ENCODE data around the gene RHOBTB3.

RHOBTB3 gene

DNA sequence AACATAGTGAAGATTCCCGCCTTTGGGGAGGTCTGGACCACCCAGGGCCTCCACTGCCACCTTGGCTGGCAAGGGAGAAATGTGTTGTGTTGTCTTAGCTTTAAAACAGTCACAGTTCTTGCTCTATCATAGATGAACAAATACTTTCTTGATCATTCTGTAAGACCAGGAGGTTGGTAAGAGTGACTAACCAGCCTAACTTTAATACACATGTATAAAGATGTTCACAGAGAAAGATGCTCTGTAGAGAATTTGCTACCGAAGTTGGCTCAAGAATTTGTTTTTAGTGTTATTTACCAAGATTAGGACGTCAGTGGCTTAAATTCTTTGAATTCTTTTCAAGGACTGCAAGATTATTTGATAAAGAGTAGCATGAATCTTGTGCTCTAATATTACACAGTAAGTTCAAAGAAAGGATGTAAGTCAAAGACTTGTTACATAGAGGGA lies 63.0 kb downstream of the RHOBTB3 start:
- H3K36me3 ChIP-seq (ENCODE audit: control insufficient read depth in 1 of 2, insufficient read depth in 2 of 2, low read length in 2 of 2) = peaks cover 4 to 6% of the 10 kb centered on the region in 2 donors

DNA sequence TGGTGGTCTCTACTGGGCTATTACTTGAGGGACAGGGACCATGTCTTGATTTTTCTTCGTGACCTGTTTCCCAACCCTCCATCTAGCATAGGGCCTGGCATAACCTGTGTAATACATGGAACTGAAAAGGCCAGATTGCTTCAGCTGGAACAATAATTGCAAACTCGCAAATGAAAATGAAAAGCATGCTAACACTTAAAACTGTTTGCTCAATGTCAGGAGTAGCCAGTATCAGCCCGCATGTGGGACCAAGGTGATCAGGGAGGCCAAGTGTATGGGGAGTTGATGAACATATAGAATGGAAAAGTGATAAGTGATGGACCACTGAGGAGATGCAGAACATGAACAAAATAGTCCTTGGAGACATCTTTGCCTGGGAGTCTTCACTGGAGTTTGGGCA lies 66.2 kb downstream of the RHOBTB3 start:
- Histone ChIP-seq H3K27ac (ENCODE audit: low read length) (no peak overlapping the region), H3K27me3 (ENCODE audit: low read depth, low read length) (no peaks in the 10 kb centered on the region), H3K4me1 (ENCODE audit: control insufficient read depth in 1 of 2, insufficient read depth in 2 of 2, low read length in 2 of 2) (no peaks in the 10 kb centered on the region), H3K4me3 (ENCODE audit: low read depth in 1 of 2, low read length in 2 of 2) (no peak overlapping the region), H3K9me3 (ENCODE audit: control insufficient read depth in 1 of 2, low read length in 2 of 2) (no peaks in the 10 kb centered on the region), H3K36me3 (ENCODE audit: control insufficient read depth in 1 of 2, insufficient read depth in 2 of 2, low read length in 2 of 2) (no peaks in the 10 kb centered on the region)

More for the DNA sequence above, 63.0 kb downstream of the RHOBTB3 start:
- H3K4me3 ChIP-seq (ENCODE audit: low read depth in 1 of 2, low read length in 2 of 2) = no peak overlapping the region
- no peaks in the 10 kb centered on the region for H3K27me3 ChIP-seq (ENCODE audit: low read depth, low read length)
- no peaks in the 10 kb centered on the region for H3K9me3 ChIP-seq (ENCODE audit: control insufficient read depth in 1 of 2, low read length in 2 of 2)
- H3K27ac ChIP-seq (ENCODE audit: low read length) = no peak overlapping the region
- H3K4me1 ChIP-seq (ENCODE audit: control insufficient read depth in 1 of 2, insufficient read depth in 2 of 2, low read length in 2 of 2) = no peaks in the 10 kb centered on the region

DNA sequence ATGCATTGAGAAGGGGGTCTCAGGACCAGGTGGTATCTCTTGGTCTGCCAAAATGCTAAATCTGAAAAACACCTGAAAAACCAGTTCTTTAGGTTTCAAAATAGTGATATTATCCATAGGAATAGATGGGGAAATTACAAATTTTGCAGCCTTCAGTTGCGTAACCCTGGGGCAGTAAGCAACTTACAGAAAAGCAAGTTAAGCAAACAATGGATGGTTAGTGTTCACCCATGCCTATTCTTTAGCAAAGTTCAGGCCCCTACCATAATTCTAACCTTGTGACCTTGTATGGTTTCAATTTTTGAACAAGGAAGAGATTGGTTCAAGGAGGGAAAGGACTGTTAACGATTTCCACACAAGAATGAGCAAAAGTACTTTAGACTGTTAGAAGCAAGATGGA lies 66.9 kb downstream of the RHOBTB3 start:
- Histone ChIP-seq H3K4me3 (ENCODE audit: low read depth in 1 of 2, low read length in 2 of 2) (no peak overlapping the region), H3K27me3 (ENCODE audit: low read depth, low read length) (no peaks in the 10 kb centered on the region), H3K27ac (ENCODE audit: low read length) (no peak overlapping the region), H3K36me3 (ENCODE audit: control insufficient read depth in 1 of 2, insufficient read depth in 2 of 2, low read length in 2 of 2) (no peaks in the 10 kb centered on the region), H3K4me1 (ENCODE audit: control insufficient read depth in 1 of 2, insufficient read depth in 2 of 2, low read length in 2 of 2) (no peaks in the 10 kb centered on the region), H3K9me3 (ENCODE audit: control insufficient read depth in 1 of 2, low read length in 2 of 2) (no peaks in the 10 kb centered on the region)

DNA sequence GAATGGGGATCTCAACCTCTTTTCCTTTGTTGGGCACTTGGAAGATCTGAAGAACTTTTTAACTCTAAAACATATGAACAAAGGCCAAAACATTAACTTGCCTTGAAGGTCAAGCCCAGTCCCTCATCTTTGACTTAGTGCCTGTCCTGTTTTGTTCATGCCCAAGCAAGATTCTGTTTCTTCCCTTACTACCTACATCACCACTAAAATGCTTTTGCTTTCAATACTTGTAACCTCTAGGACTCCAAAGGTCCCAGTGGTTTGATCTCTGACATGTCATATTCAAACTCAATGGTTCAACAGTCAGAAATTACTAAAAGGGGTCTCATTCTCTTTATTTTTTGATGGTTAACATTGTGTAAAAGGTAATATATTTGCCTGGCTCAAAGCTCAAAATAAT lies 67.4 kb downstream of the RHOBTB3 start:
- H3K27me3 ChIP-seq (ENCODE audit: low read depth, low read length) = no peaks in the 10 kb centered on the region
- H3K4me3 ChIP-seq (ENCODE audit: low read depth in 1 of 2, low read length in 2 of 2) = no peak overlapping the region
- H3K27ac ChIP-seq (ENCODE audit: low read length) = no peak overlapping the region
- H3K9me3 ChIP-seq (ENCODE audit: control insufficient read depth in 1 of 2, low read length in 2 of 2) = no peaks in the 10 kb centered on the region
- no peaks in the 10 kb centered on the region for H3K36me3 ChIP-seq (ENCODE audit: control insufficient read depth in 1 of 2, insufficient read depth in 2 of 2, low read length in 2 of 2)
- no peaks in the 10 kb centered on the region for H3K4me1 ChIP-seq (ENCODE audit: control insufficient read depth in 1 of 2, insufficient read depth in 2 of 2, low read length in 2 of 2)

DNA sequence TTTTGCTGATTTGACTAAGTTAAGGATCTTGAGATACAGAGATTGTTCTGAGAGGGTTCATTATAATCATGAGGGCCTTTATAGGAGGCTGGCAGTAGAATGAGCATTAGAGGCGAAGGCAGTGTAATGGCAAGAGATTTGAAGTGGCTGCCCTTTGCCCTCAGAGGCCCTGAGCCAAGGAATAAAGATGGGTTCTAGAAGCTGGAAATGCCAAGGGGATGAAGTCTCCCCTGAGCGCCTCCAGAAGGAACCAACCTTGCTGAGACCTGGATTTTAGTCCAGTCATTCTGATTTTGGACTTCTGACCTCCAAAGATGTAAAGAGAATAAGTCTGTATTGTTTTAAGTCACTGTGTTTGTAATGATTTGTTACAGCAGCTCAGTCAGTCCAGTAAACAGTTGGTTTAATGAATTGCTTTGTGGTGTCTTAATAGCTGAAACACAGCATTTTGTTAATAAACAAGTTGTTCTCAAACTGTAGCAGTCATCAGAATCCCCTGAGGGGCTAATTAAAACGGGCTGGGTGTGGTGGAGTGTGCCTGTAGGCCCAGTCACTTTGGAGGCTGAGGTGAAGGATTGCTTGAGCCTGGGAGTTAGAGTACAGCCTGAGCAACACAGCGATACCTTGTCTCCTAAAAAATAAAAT lies 68.2 kb downstream of the RHOBTB3 start:
- Histone ChIP-seq H3K4me3 (ENCODE audit: low read depth in 1 of 2, low read length in 2 of 2) (no peak overlapping the region), H3K27me3 (ENCODE audit: low read depth, low read length) (no peaks in the 10 kb centered on the region), H3K9me3 (ENCODE audit: control insufficient read depth in 1 of 2, low read length in 2 of 2) (no peaks in the 10 kb centered on the region), H3K36me3 (ENCODE audit: control insufficient read depth in 1 of 2, insufficient read depth in 2 of 2, low read length in 2 of 2) (no peaks in the 10 kb centered on the region), H3K4me1 (ENCODE audit: control insufficient read depth in 1 of 2, insufficient read depth in 2 of 2, low read length in 2 of 2) (no peaks in the 10 kb centered on the region), H3K27ac (ENCODE audit: low read length) (no peak overlapping the region)

- Histone ChIP-seq H3K27me3 (ENCODE audit: low read depth, low read length) (no peaks in the 10 kb centered on the region), H3K4me3 (ENCODE audit: low read depth in 1 of 2, low read length in 2 of 2) (no peak overlapping the region), H3K36me3 (ENCODE audit: control insufficient read depth in 1 of 2, insufficient read depth in 2 of 2, low read length in 2 of 2) (no peaks in the 10 kb centered on the region), H3K27ac (ENCODE audit: low read length) (no peak overlapping the region), H3K4me1 (ENCODE audit: control insufficient read depth in 1 of 2, insufficient read depth in 2 of 2, low read length in 2 of 2) (no peaks in the 10 kb centered on the region), H3K9me3 (ENCODE audit: control insufficient read depth in 1 of 2, low read length in 2 of 2) (no peaks in the 10 kb centered on the region)
Observed at GRCh38 chr5:95800553-95800952, 69.4 kb downstream of the RHOBTB3 start.

DNA sequence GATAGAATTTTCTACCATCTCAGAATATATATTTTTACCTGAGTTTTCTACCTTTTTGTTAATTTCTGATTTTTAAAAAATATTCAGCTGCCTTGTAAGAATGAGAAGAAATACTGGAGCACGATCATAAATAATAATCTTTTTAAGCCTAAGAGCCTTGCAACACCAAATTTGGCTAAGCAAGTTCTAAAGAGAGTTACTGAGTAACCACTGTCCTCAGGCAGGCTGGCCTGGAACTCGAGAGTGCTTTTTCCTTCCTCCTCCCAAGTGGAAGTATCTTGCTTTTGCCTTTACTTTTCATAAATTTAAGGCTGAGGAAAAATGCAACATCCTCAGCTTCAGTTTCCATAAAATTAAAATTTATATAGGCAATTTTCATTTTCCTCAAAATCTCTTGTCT lies 70.4 kb downstream of the RHOBTB3 start:
- no peak overlapping the region for H3K4me3 ChIP-seq (ENCODE audit: low read depth in 1 of 2, low read length in 2 of 2)
- no peaks in the 10 kb centered on the region for H3K4me1 ChIP-seq (ENCODE audit: control insufficient read depth in 1 of 2, insufficient read depth in 2 of 2, low read length in 2 of 2)
- no peaks in the 10 kb centered on the region for H3K27me3 ChIP-seq (ENCODE audit: low read depth, low read length)
- no peaks in the 10 kb centered on the region for H3K9me3 ChIP-seq (ENCODE audit: control insufficient read depth in 1 of 2, low read length in 2 of 2)
- no peaks in the 10 kb centered on the region for H3K36me3 ChIP-seq (ENCODE audit: control insufficient read depth in 1 of 2, insufficient read depth in 2 of 2, low read length in 2 of 2)
- no peak overlapping the region for H3K27ac ChIP-seq (ENCODE audit: low read length)

GRCh38 chr5:95801961-95802360 lies 70.8 kb downstream of the RHOBTB3 start:
- H3K4me1 ChIP-seq (ENCODE audit: control insufficient read depth in 1 of 2, insufficient read depth in 2 of 2, low read length in 2 of 2) = no peaks in the 10 kb centered on the region
- H3K4me3 ChIP-seq (ENCODE audit: low read depth in 1 of 2, low read length in 2 of 2) = no peak overlapping the region
- no peaks in the 10 kb centered on the region for H3K36me3 ChIP-seq (ENCODE audit: control insufficient read depth in 1 of 2, insufficient read depth in 2 of 2, low read length in 2 of 2)
- H3K27me3 ChIP-seq (ENCODE audit: low read depth, low read length) = no peaks in the 10 kb centered on the region
- H3K9me3 ChIP-seq (ENCODE audit: control insufficient read depth in 1 of 2, low read length in 2 of 2) = no peaks in the 10 kb centered on the region
- H3K27ac ChIP-seq (ENCODE audit: low read length) = no peak overlapping the region

GRCh38 chr5:95803271-95804148 lies 72.4 kb downstream of the RHOBTB3 start:
- H3K9me3 ChIP-seq (ENCODE audit: control insufficient read depth in 1 of 2, low read length in 2 of 2) = no peaks in the 10 kb centered on the region
- no peaks in the 10 kb centered on the region for H3K36me3 ChIP-seq (ENCODE audit: control insufficient read depth in 1 of 2, insufficient read depth in 2 of 2, low read length in 2 of 2)
- H3K4me1 ChIP-seq (ENCODE audit: control insufficient read depth in 1 of 2, insufficient read depth in 2 of 2, low read length in 2 of 2) = peaks cover 6 to 7% of the 10 kb centered on the region in 2 donors
- no peak overlapping the region for H3K4me3 ChIP-seq (ENCODE audit: low read depth in 1 of 2, low read length in 2 of 2)
- H3K27me3 ChIP-seq (ENCODE audit: low read depth, low read length) = no peaks in the 10 kb centered on the region
- H3K27ac ChIP-seq (ENCODE audit: low read length) = no peak overlapping the region

DNA sequence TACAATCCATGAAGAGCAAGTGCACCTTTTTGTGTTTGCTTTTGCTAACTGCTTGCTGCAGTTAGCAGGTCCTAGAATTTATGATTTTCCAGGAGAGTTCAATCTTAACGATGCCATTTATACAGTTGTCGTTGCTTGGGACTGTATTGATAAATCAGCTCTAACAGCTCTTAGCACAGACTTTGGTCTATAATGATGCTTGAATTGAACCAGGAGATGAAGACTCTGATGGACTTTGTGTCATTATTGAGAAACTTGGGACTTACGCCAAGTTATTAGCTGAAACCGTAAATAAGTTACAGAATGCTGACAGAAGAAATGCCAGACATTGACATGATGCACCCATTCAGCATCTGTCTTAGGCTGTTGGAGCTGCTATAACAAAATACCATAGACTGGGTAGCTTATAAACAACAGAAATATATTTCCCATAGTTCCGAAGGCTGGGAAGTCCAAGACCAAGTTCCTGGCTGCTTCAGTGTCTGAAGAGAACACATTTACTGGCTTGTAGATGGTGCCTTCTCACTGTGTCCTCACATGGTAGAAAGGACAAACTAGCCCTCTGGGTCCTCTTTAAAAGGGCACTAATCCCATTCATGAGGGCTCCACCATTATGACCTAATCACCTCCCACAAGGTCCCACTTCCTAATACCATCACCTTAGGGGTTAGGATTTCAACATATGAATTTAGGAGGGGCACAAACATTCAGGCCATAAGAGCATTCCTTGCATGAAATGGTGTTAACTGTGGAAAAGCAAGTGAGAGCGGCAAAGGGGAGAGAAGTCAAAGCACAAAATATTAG lies 73.8 kb downstream of the RHOBTB3 start:
- no peaks in the 10 kb centered on the region for H3K27me3 ChIP-seq (ENCODE audit: low read depth, low read length)
- peaks cover 18 to 20% of the 10 kb centered on the region in 2 donors for H3K4me1 ChIP-seq (ENCODE audit: control insufficient read depth in 1 of 2, insufficient read depth in 2 of 2, low read length in 2 of 2)
- H3K4me3 ChIP-seq (ENCODE audit: low read depth in 1 of 2, low read length in 2 of 2) = no peak overlapping the region
- no peaks in the 10 kb centered on the region for H3K9me3 ChIP-seq (ENCODE audit: control insufficient read depth in 1 of 2, low read length in 2 of 2)
- H3K36me3 ChIP-seq (ENCODE audit: control insufficient read depth in 1 of 2, insufficient read depth in 2 of 2, low read length in 2 of 2) = no peaks in the 10 kb centered on the region
- H3K27ac ChIP-seq (ENCODE audit: low read length) = no peak overlapping the region

- Histone ChIP-seq H3K4me3 (ENCODE audit: low read depth in 1 of 2, low read length in 2 of 2) (no peak overlapping the region), H3K27ac (ENCODE audit: low read length) (no peak overlapping the region), H3K27me3 (ENCODE audit: low read depth, low read length) (no peaks in the 10 kb centered on the region), H3K4me1 (ENCODE audit: control insufficient read depth in 1 of 2, insufficient read depth in 2 of 2, low read length in 2 of 2) (peaks cover 19 to 24% of the 10 kb centered on the region in 2 donors), H3K36me3 (ENCODE audit: control insufficient read depth in 1 of 2, insufficient read depth in 2 of 2, low read length in 2 of 2) (no peaks in the 10 kb centered on the region), H3K9me3 (ENCODE audit: control insufficient read depth in 1 of 2, low read length in 2 of 2) (no peaks in the 10 kb centered on the region)
Observed at GRCh38 chr5:95806687-95807086, 75.6 kb downstream of the RHOBTB3 start.
